GM12878 (cell line): Measurements from ENCODE around the gene MED31.

Source experiments
- CTCF ChIP-seq, 3 experiments: IDR thresholded peaks in 2 of 3; conservative IDR thresholded peaks in 1 of 3; 2 replicates each; pipeline ENCODE4 v1.5.1; 2011; ENCODE audit warnings: low read depth in 3 of 3, low read length in 3 of 3, mild to moderate bottlenecking in 3 of 3, control low read depth in 2 of 3, moderate library complexity in 2 of 3, inconsistent platforms in 1 of 3, mixed read lengths in 1 of 3; ENCODE audit not compliant: control insufficient read depth in 2 of 3, insufficient read depth in 1 of 3; ENCODE audit errors: extremely low read depth in 1 of 3
- FOS ChIP-seq: IDR thresholded peaks from 3 replicates; pipeline ENCODE4 v1.6.1; 2011; ENCODE audit warnings: borderline replicate concordance; ENCODE audit not compliant: insufficient read length; ENCODE audit errors: extremely low read depth
- ZBTB40 ChIP-seq: fragments of 450-650 bp; IDR thresholded peaks from 2 replicates; pipeline ENCODE4 v1.6.1; 2016; ENCODE audit warnings: mild to moderate bottlenecking, moderate library complexity, borderline replicate concordance
- ZNF274 ChIP-seq: IDR thresholded peaks from one replicate; pipeline ENCODE4 v1.8.0; 2011; ENCODE audit not compliant: insufficient read length, insufficient read depth
- TF ChIP-seq, protein P1 (sequence below): IDR thresholded peaks from 2 replicates; pipeline ENCODE4 v1.6.1; 2011; ENCODE audit warnings: low read depth, mild to moderate bottlenecking, low read length, moderate library complexity, borderline replicate concordance; ENCODE audit errors: extremely low read depth
- TF ChIP-seq, protein P2 (sequence below): IDR thresholded peaks from 2 replicates; pipeline ENCODE4 v1.6.1; 2012; ENCODE audit warnings: mild to moderate bottlenecking, low read depth, low read length

- no peak for TF ChIP-seq CTCF (IDR thresholded peaks at IDR 0.05 in 2 of 3, conservative IDR thresholded peaks at IDR 0.05 in 1 of 3; ENCODE audit: control insufficient read depth in 2 of 3, extremely low read depth in 1 of 3, insufficient read depth in 1 of 3, low read depth in 3 of 3, low read length in 3 of 3)
- no peak for TF ChIP-seq FOS
- no peak for TF ChIP-seq ZNF274
- TF ChIP-seq ZBTB40, result no peak
- TF ChIP-seq, protein P1, sequence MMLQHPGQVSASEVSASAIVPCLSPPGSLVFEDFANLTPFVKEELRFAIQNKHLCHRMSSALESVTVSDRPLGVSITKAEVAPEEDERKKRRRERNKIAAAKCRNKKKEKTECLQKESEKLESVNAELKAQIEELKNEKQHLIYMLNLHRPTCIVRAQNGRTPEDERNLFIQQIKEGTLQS, result no peak
- TF ChIP-seq, protein P2, sequence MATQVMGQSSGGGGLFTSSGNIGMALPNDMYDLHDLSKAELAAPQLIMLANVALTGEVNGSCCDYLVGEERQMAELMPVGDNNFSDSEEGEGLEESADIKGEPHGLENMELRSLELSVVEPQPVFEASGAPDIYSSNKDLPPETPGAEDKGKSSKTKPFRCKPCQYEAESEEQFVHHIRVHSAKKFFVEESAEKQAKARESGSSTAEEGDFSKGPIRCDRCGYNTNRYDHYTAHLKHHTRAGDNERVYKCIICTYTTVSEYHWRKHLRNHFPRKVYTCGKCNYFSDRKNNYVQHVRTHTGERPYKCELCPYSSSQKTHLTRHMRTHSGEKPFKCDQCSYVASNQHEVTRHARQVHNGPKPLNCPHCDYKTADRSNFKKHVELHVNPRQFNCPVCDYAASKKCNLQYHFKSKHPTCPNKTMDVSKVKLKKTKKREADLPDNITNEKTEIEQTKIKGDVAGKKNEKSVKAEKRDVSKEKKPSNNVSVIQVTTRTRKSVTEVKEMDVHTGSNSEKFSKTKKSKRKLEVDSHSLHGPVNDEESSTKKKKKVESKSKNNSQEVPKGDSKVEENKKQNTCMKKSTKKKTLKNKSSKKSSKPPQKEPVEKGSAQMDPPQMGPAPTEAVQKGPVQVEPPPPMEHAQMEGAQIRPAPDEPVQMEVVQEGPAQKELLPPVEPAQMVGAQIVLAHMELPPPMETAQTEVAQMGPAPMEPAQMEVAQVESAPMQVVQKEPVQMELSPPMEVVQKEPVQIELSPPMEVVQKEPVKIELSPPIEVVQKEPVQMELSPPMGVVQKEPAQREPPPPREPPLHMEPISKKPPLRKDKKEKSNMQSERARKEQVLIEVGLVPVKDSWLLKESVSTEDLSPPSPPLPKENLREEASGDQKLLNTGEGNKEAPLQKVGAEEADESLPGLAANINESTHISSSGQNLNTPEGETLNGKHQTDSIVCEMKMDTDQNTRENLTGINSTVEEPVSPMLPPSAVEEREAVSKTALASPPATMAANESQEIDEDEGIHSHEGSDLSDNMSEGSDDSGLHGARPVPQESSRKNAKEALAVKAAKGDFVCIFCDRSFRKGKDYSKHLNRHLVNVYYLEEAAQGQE, result no peak
These were observed 21.0 kb downstream of the MED31 start for GRCh38 chr17:6630390-6630789.
